ENCODE results near the gene GOLGA6L7. TPM values are rescaled to one million over a fixed set of nuclear protein-coding genes. Genes with fewer than 3 reads are reported as not detected.
"Not testable (repeated sequence)": the region's sequence is repeated elsewhere in the genome, so short reads cannot be mapped to it uniquely, and the experiment has no call there.

GOLGA6L7 gene
- total RNA-seq, 4 donors from 2014 or later: not detected

DNA sequence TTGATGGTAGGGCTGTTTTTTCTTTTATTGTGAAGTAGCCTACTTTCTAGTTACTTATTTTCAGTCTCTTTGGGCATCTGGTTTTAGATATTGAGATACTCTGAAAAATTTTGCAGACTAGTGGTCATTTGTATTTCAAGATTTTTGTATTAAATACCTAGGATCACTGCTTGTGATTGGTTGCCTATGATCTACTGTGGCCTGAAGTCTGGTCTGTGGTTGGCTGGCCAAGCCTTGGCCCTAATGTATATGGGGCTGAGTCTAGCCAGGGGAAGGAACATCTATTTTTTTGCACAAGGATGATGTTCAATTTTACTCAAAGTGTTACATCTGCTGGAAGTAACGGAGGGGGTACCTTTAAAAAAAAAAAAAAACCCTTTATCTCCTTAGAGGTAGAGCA is 38.0 kb downstream of the GOLGA6L7 start:
- DNase-seq (ENCODE audit: extremely low spot score); H3K4me3 ChIP-seq; H3K36me3 ChIP-seq; intact Hi-C loops (cut with DNase I); H3K27ac ChIP-seq (replicated peaks in 1 of 4); H3K9me3 ChIP-seq; H3K27me3 ChIP-seq; H3K4me1 ChIP-seq: not testable (repeated sequence)
- WGBS: 75% methylated on average over 1 of the region's 1 CpG

GRCh38 chr15:28808136-28808535 is 40.3 kb downstream of the GOLGA6L7 start:
- H3K4me3 ChIP-seq; H3K9me3 ChIP-seq; H3K27me3 ChIP-seq; DNase-seq (ENCODE audit: extremely low spot score); H3K36me3 ChIP-seq; H3K4me1 ChIP-seq; intact Hi-C loops (cut with DNase I); H3K27ac ChIP-seq (replicated peaks in 1 of 4): not testable (repeated sequence)
- WGBS: 82% methylated on average over 5 of the region's 5 CpGs

- H3K36me3 ChIP-seq; H3K27me3 ChIP-seq; H3K4me3 ChIP-seq; DNase-seq (ENCODE audit: extremely low spot score); H3K4me1 ChIP-seq; H3K9me3 ChIP-seq; intact Hi-C loops (cut with DNase I); H3K27ac ChIP-seq (replicated peaks in 1 of 4): not testable (repeated sequence)
- WGBS: no CpG with 5 or more reads among the region's 2 CpGs
These were observed 48.1 kb downstream of the GOLGA6L7 start for GRCh38 chr15:28800366-28800765.

DNA sequence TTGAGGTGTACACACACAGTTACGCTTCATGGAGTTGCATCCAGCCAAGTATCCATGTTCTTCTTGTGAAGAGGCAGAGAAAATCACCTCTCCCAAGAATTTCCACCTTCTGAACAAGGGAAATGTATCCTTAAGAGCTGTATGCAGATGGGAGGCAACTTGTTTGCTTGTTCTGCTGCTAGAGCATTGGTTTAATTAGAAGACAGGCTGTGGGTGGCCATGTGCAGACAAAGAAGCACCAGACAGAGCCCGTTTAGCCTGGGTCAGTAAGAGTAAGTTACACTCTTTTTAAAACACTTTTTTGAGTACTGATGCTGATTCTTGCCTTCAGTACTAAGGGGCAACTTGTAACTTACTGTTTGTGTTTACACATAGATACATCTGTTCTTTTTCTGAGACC is 50.2 kb downstream of the GOLGA6L7 start:
- intact Hi-C loops (cut with DNase I); H3K4me3 ChIP-seq; DNase-seq (ENCODE audit: extremely low spot score): not testable (repeated sequence)

GRCh38 chr15:28794231-28794630 is 54.2 kb downstream of the GOLGA6L7 start:
- WGBS: 81% methylated on average over 3 of the region's 3 CpGs
- H3K27me3 ChIP-seq; H3K4me3 ChIP-seq; H3K9me3 ChIP-seq; H3K4me1 ChIP-seq; intact Hi-C loops (cut with DNase I); DNase-seq (ENCODE audit: extremely low spot score); H3K27ac ChIP-seq (replicated peaks in 1 of 4); H3K36me3 ChIP-seq: not testable (repeated sequence)

More for the DNA sequence above, 50.2 kb downstream of the GOLGA6L7 start:
- H3K27me3 ChIP-seq; H3K27ac ChIP-seq (replicated peaks in 1 of 4); H3K4me1 ChIP-seq; H3K36me3 ChIP-seq; H3K9me3 ChIP-seq: not testable (repeated sequence)
- WGBS: 100% methylated on average over 1 of the region's 2 CpGs

Other genes starting within 250 kb of the GOLGA6L7 start
- 1 to 10 TPM in 1 of 4 donors, under 1 TPM in 1, not detected in 2; 0.71 to 1.7 TPM for gene GOLGA8M, start 136.2 kb downstream of the GOLGA6L7 start, total RNA-seq
- gene APBA2, start 37.3 kb upstream of the GOLGA6L7 start, total RNA-seq: 10 to 100 TPM in 2 of 4 donors, 1 to 10 TPM in 2; 5.4 to 15.3 (median 10.4) TPM

Data from esophagus muscularis mucosa (tissue), 4 donors.